H9 (cell line): ENCODE results near the gene GRIK4. TPM values are rescaled to one million over a fixed set of nuclear protein-coding genes. Genes with fewer than 3 reads are reported as not detected.
A peak's percentile ranks its signal among the peaks of the same experiment; 100 is the strongest.

ENCODE experiments used
- DNase-seq: peaks from one replicate; pipeline ENCODE4 v3.0.0-alpha.2; 2017
- H2AFZ ChIP-seq: one replicate; pipeline ENCODE4 v1.6.1; 2013; ENCODE audit warnings: mild to moderate bottlenecking, low read length, control low read depth, moderate library complexity
- H2AK5ac ChIP-seq: 2 replicates; pipeline ENCODE4 v1.6.1; 2013; ENCODE audit warnings: low read length, control low read depth, mixed read lengths; ENCODE audit not compliant: insufficient read length
- H2BK120ac ChIP-seq: one replicate; pipeline ENCODE4 v1.6.1; 2013; ENCODE audit warnings: low read depth, mild to moderate bottlenecking, low read length, control low read depth, inconsistent platforms; ENCODE audit not compliant: poor library complexity, severe bottlenecking
- H2BK12ac ChIP-seq: 2 replicates; pipeline ENCODE4 v1.6.1; 2013; ENCODE audit warnings: low read length, control low read depth, mixed read lengths, low read depth; ENCODE audit not compliant: insufficient read length
- H2BK15ac ChIP-seq: 2 replicates; pipeline ENCODE4 v1.6.1; 2013; ENCODE audit warnings: low read depth, low read length, control low read depth
- H2BK20ac ChIP-seq: one replicate; pipeline ENCODE4 v1.6.1; 2013; ENCODE audit warnings: low read depth, mild to moderate bottlenecking, low read length, control low read depth, inconsistent platforms; ENCODE audit not compliant: poor library complexity, severe bottlenecking
- H2BK5ac ChIP-seq: 2 replicates; pipeline ENCODE4 v1.6.1; 2013; ENCODE audit warnings: low read length, control low read depth, mixed read lengths; ENCODE audit not compliant: insufficient read length
- H3K14ac ChIP-seq: 2 replicates; pipeline ENCODE4 v1.6.1; 2013; ENCODE audit warnings: low read length, control low read depth; ENCODE audit not compliant: insufficient read depth
- H3K18ac ChIP-seq: 2 replicates; pipeline ENCODE4 v1.6.1; 2013; ENCODE audit warnings: low read depth, mild to moderate bottlenecking, mixed read lengths, low read length, control low read depth; ENCODE audit not compliant: insufficient read length
- H3K23ac ChIP-seq: 2 replicates; pipeline ENCODE4 v1.6.1; 2013; ENCODE audit warnings: low read length, control low read depth, mixed read lengths, low read depth; ENCODE audit not compliant: insufficient read length
- H3K23me2 ChIP-seq: 2 replicates; pipeline ENCODE4 v1.6.1; 2013; ENCODE audit warnings: low read depth, mild to moderate bottlenecking, mixed read lengths, low read length, control low read depth; ENCODE audit not compliant: insufficient read length, poor library complexity, severe bottlenecking
- H3K27ac ChIP-seq: 2 replicates; pipeline ENCODE4 v1.5.1; 2013; ENCODE audit warnings: low read length, control low read depth, mixed read lengths, low read depth; ENCODE audit not compliant: insufficient read length
- H3K27me3 ChIP-seq: 2 replicates; pipeline ENCODE4 v1.6.1; 2013; ENCODE audit warnings: low read length, control low read depth, inconsistent platforms; ENCODE audit not compliant: insufficient read depth
- H3K4ac ChIP-seq: 2 replicates; pipeline ENCODE4 v1.6.1; 2013; ENCODE audit warnings: low read depth, mild to moderate bottlenecking, control low read depth, inconsistent platforms, low read length, moderate library complexity
- H3K4me1 ChIP-seq: 2 replicates; pipeline ENCODE4 v1.6.1; 2013; ENCODE audit warnings: low read length, control low read depth, inconsistent platforms; ENCODE audit not compliant: insufficient read depth
- H3K4me2 ChIP-seq: 2 replicates; pipeline ENCODE4 v1.6.1; 2013; ENCODE audit warnings: low read length, control low read depth, mixed read lengths; ENCODE audit not compliant: insufficient read length, insufficient read depth
- H3K56ac ChIP-seq: 2 replicates; pipeline ENCODE4 v1.6.1; 2013; ENCODE audit warnings: low read depth, mild to moderate bottlenecking, mixed read lengths, low read length, control low read depth; ENCODE audit not compliant: insufficient read length
- H3K79me1 ChIP-seq: 2 replicates; pipeline ENCODE4 v1.6.1; 2013; ENCODE audit warnings: low read depth, mild to moderate bottlenecking, moderate library complexity, low read length, control low read depth, inconsistent platforms; ENCODE audit not compliant: insufficient read depth, poor library complexity, severe bottlenecking
- H3K79me2 ChIP-seq: 2 replicates; pipeline ENCODE4 v1.6.1; 2013; ENCODE audit warnings: low read length, control low read depth, inconsistent platforms; ENCODE audit not compliant: insufficient read depth
- H3K9ac ChIP-seq: 2 replicates; pipeline ENCODE4 v1.6.1; 2013; ENCODE audit warnings: low read length, control low read depth, mixed read lengths; ENCODE audit not compliant: insufficient read length; ENCODE audit errors: extremely low read depth
- H3K9me3 ChIP-seq: one replicate; pipeline ENCODE4 v1.6.1; 2013; ENCODE audit warnings: low read depth, low read length, inconsistent platforms; ENCODE audit not compliant: control insufficient read depth
- H3T11ph ChIP-seq: one replicate; pipeline ENCODE4 v1.6.1; 2013; ENCODE audit warnings: mild to moderate bottlenecking, low read length, control low read depth, inconsistent platforms
- H4K20me1 ChIP-seq: one replicate; pipeline ENCODE4 v1.6.1; 2013; ENCODE audit not compliant: control insufficient read depth, insufficient read length, insufficient read depth
- H4K5ac ChIP-seq: 2 replicates; pipeline ENCODE4 v1.6.1; 2013; ENCODE audit warnings: low read depth, mild to moderate bottlenecking, mixed read lengths, low read length, control low read depth; ENCODE audit not compliant: insufficient read length
- H4K8ac ChIP-seq: replicated peaks from 2 replicates; pipeline ENCODE4 v1.6.1; 2013; ENCODE audit warnings: low read length, control low read depth, mixed read lengths, low read depth; ENCODE audit not compliant: insufficient read length
- H4K91ac ChIP-seq: 2 replicates; pipeline ENCODE4 v1.6.1; 2013; ENCODE audit warnings: low read depth, mild to moderate bottlenecking, moderate library complexity, mixed read lengths, low read length, control low read depth; ENCODE audit not compliant: insufficient read length
- H3K27ac Mint-ChIP-seq, 3 experiments: 2 replicates in 2 of 3; 3 replicates in 1 of 3; pipeline ENCODE4 v1.8.0; 2020 to 2021; ENCODE audit warnings: mixed read lengths in 3 of 3, mild to moderate bottlenecking in 1 of 3, moderate library complexity in 1 of 3
- H3K27me3 Mint-ChIP-seq: 2 replicates; pipeline ENCODE4 v1.8.0; 2021; ENCODE audit warnings: low read depth, mild to moderate bottlenecking, moderate library complexity, mixed read lengths
- H3K36me3 Mint-ChIP-seq, 3 experiments: 2 replicates in 2 of 3; 3 replicates in 1 of 3; pipeline ENCODE4 v1.8.0; 2020 to 2021; ENCODE audit warnings: low read depth in 3 of 3, mixed read lengths in 3 of 3; ENCODE audit not compliant: insufficient read depth in 1 of 3
- H3K4me1 Mint-ChIP-seq, 2 experiments: 2 replicates each; pipeline ENCODE4 v1.8.0; 2020; ENCODE audit warnings: mixed read lengths in 2 of 2
- H3K4me3 Mint-ChIP-seq, 2 experiments: 2 replicates in 1 of 2; 3 replicates in 1 of 2; pipeline ENCODE4 v1.8.0; 2020 to 2021; ENCODE audit warnings: mild to moderate bottlenecking in 2 of 2, mixed read lengths in 2 of 2, moderate library complexity in 1 of 2
- H3K9me3 Mint-ChIP-seq, 2 experiments: 2 replicates in 1 of 2; 3 replicates in 1 of 2; pipeline ENCODE4 v1.8.0; 2020; ENCODE audit warnings: mild to moderate bottlenecking in 2 of 2, mixed read lengths in 2 of 2, moderate library complexity in 1 of 2
- CTCF ChIP-seq: fragments of 200-600 bp; sonication (generic); conservative IDR thresholded peaks from 3 replicates; pipeline ENCODE4 v1.8.0; 2021; ENCODE audit warnings: antibody characterized with exemption, mild to moderate bottlenecking
- WGBS: extraction: QIAGEN DNeasy Blood & Tissue Kit; methylation state at CpG from one replicate; pipeline ENCODE4 v1.1.7; 2013; ENCODE audit warnings: missing lambda C conversion rate, low lambda C conversion rate, mixed read lengths; ENCODE audit not compliant: insufficient read length; ENCODE audit errors: extremely low coverage; 5-methylcytosine and 5-hydroxymethylcytosine counted together
- total RNA-seq: library from RNA; stranded (reverse); gene quantifications from 2 replicates; pipeline ENCODE4 v1.2.1, GENCODE V29; 2021

GRIK4 gene
- total RNA-seq, 1 experiment from 2014 or later = 2.3 TPM

DNA sequence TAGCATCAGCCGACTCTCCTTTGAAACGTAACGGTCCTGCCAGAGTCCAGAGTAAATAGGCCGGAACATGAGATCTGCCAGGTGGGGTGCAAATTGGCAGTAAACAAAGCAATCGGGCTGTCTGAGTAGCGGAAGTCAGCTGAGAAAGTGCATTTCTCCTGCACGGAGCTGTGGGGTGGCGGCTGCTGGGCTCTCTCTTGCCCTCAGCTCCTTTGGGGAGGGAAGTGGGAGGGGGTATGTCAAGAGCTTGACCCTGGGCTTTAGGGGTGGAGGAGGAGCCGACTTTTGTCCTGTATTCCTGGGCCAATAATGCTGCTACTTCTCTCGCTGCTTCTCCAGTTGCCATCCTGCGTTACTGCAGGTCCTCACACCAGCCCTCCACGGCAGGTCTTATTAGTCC, 11.6 kb downstream of the GRIK4 start:
- no peaks in the 10 kb centered on the region for H3K9me3 Mint-ChIP-seq
- Histone ChIP-seq H3K27me3 (no peaks in the 10 kb centered on the region), H3K79me1 (no peaks in the 10 kb centered on the region)

More for the DNA sequence above, 11.6 kb downstream of the GRIK4 start:
- Histone ChIP-seq H2BK5ac (no peak overlapping the region), H2BK15ac (no peak overlapping the region), H2AFZ (no peak overlapping the region), H3K27ac (no peak overlapping the region), H3K79me2 (no peaks in the 10 kb centered on the region), H4K91ac (no peak overlapping the region), H2BK20ac (no peak overlapping the region), H2AK5ac (no peak overlapping the region), H2BK12ac (no peak overlapping the region), H3K14ac (no peak overlapping the region), H3K23me2 (no peaks in the 10 kb centered on the region), H3T11ph (no peak overlapping the region), H3K9ac (no peak overlapping the region), H3K4me1 (0 out of 2 replicates have a peak, but pooled peaks cover 2% of the 10 kb centered on the region), H4K20me1 (no peaks in the 10 kb centered on the region), H2BK120ac (no peak overlapping the region), H3K4ac (no peak overlapping the region), H3K18ac (no peak overlapping the region), H3K9me3 (no peaks in the 10 kb centered on the region), H3K56ac (no peak overlapping the region), H3K23ac (no peak overlapping the region), H4K8ac (no peak overlapping the region), H4K5ac (no peak overlapping the region), H3K4me2 (no peak overlapping the region)
- H3K27me3 Mint-ChIP-seq = peaks cover 16% of the 10 kb centered on the region
- peak overlapping the region in 2 of 3 experiments; percentile 47 to 83; a peak in 1 of 7 replicates for H3K27ac Mint-ChIP-seq
- no peak overlapping the region for H3K4me3 Mint-ChIP-seq
- no peaks in the 10 kb centered on the region; a peak in 1 of 7 replicates for H3K36me3 Mint-ChIP-seq
- no CpG with 5 or more reads among the region's 12 CpGs for WGBS
- peaks cover 29 to 36% of the 10 kb centered on the region in 2 experiments for H3K4me1 Mint-ChIP-seq
- DNase-seq = peak; percentile 43
- TF ChIP-seq CTCF = no peak
